Measurements from ENCODE around the gene PEPD.
A peak's percentile ranks its signal among the peaks of the same experiment; 100 is the strongest.
"Not testable (repeated sequence)": the region's sequence is repeated elsewhere in the genome, so short reads cannot be mapped to it uniquely, and the experiment has no call there.

The PEPD gene

GRCh38 chr19:33521480-33522370 lies at the start of gene PEPD:
Gene PEPD, minus strand, starts transcription at chr19:33521791. Its CDS starts 31 bp downstream, at chr19:33521760.
- Mint-ChIP-seq H3K36me3 (no peaks in the 10 kb centered on the region), H3K9me3 (no peaks in the 10 kb centered on the region), H3K27ac (peak within 1 kb of the TSS; percentile 39), H3K4me1 (peaks cover 22% of the 10 kb centered on the region), H3K27me3 (no peaks in the 10 kb centered on the region), H3K4me3 (peak within 1 kb of the TSS; percentile 85)
- peak; percentile 66 to 68 for DNase-seq (ENCODE audit: low spot score in 2 of 2)
- peak; percentile 92 for ATAC-seq (ENCODE audit: low read depth)

- Mint-ChIP-seq H3K4me3 (no peak overlapping the region), H3K27me3 (peaks cover 3% of the 10 kb centered on the region), H3K4me1 (no peaks in the 10 kb centered on the region), H3K36me3 (no peaks in the 10 kb centered on the region), H3K9me3 (peaks cover 7% of the 10 kb centered on the region), H3K27ac (no peak overlapping the region)
- DNase-seq (ENCODE audit: low spot score in 2 of 2): no peak
- no peak for ATAC-seq (ENCODE audit: low read depth)
Measured at GRCh38 chr19:33569821-33570220, 48.2 kb upstream of the PEPD start.

GRCh38 chr19:33568706-33569105 lies 47.1 kb upstream of the PEPD start:
- Mint-ChIP-seq H3K27ac (no peak overlapping the region), H3K4me1 (no peaks in the 10 kb centered on the region), H3K36me3 (no peaks in the 10 kb centered on the region), H3K4me3 (no peak overlapping the region), H3K9me3 (peaks cover 2% of the 10 kb centered on the region), H3K27me3 (peaks cover 6% of the 10 kb centered on the region)
- DNase-seq (ENCODE audit: low spot score in 2 of 2) (no peak), ATAC-seq (ENCODE audit: low read depth) (no peak)

- DNase-seq (ENCODE audit: low spot score in 2 of 2) (no peak), ATAC-seq (ENCODE audit: low read depth) (no peak)
- peaks cover 6% of the 10 kb centered on the region for H3K27me3 Mint-ChIP-seq
- H3K4me3 Mint-ChIP-seq: no peak overlapping the region
- no peaks in the 10 kb centered on the region for H3K4me1 Mint-ChIP-seq
- H3K9me3 Mint-ChIP-seq: no peaks in the 10 kb centered on the region
- no peak overlapping the region for H3K27ac Mint-ChIP-seq
- H3K36me3 Mint-ChIP-seq: no peaks in the 10 kb centered on the region
Measured at GRCh38 chr19:33564836-33565338, 43.3 kb upstream of the PEPD start.

- Mint-ChIP-seq H3K27me3 (peaks cover 5% of the 10 kb centered on the region), H3K4me3 (no peak overlapping the region)
- no peak for ATAC-seq (ENCODE audit: low read depth)
Measured at GRCh38 chr19:33562636-33563035, 41.0 kb upstream of the PEPD start.

GRCh38 chr19:33561666-33562065 lies 40.1 kb upstream of the PEPD start:
- not testable (repeated sequence) for DNase-seq (ENCODE audit: low spot score in 2 of 2); H3K4me1 Mint-ChIP-seq; H3K36me3 Mint-ChIP-seq; ATAC-seq (ENCODE audit: low read depth); H3K4me3 Mint-ChIP-seq; H3K9me3 Mint-ChIP-seq; H3K27me3 Mint-ChIP-seq; H3K27ac Mint-ChIP-seq

More at GRCh38 chr19:33562636-33563035, 41.0 kb upstream of the PEPD start:
- DNase-seq (ENCODE audit: low spot score in 2 of 2): no peak
- no peaks in the 10 kb centered on the region for H3K4me1 Mint-ChIP-seq
- no peaks in the 10 kb centered on the region for H3K36me3 Mint-ChIP-seq
- H3K27ac Mint-ChIP-seq: no peak overlapping the region
- H3K9me3 Mint-ChIP-seq: no peaks in the 10 kb centered on the region

- no peak for ATAC-seq (ENCODE audit: low read depth)
- Mint-ChIP-seq H3K9me3 (no peaks in the 10 kb centered on the region), H3K4me3 (no peak overlapping the region), H3K27me3 (peaks cover 5% of the 10 kb centered on the region), H3K27ac (no peak overlapping the region), H3K4me1 (no peaks in the 10 kb centered on the region), H3K36me3 (no peaks in the 10 kb centered on the region)
- no peak for DNase-seq (ENCODE audit: low spot score in 2 of 2)
Measured at GRCh38 chr19:33561261-33561660, 39.7 kb upstream of the PEPD start.

- no peaks in the 10 kb centered on the region for H3K36me3 Mint-ChIP-seq
- H3K27ac Mint-ChIP-seq: no peak overlapping the region
- no peaks in the 10 kb centered on the region for H3K9me3 Mint-ChIP-seq
- peaks cover 5% of the 10 kb centered on the region for H3K27me3 Mint-ChIP-seq
- no peak overlapping the region for H3K4me3 Mint-ChIP-seq
- DNase-seq (ENCODE audit: low spot score in 2 of 2) (no peak), ATAC-seq (ENCODE audit: low read depth) (no peak)
- H3K4me1 Mint-ChIP-seq: no peaks in the 10 kb centered on the region
Measured at GRCh38 chr19:33559996-33560395, 38.4 kb upstream of the PEPD start.

- no peak for ATAC-seq (ENCODE audit: low read depth)
- no peaks in the 10 kb centered on the region for H3K4me1 Mint-ChIP-seq
- no peak overlapping the region for H3K4me3 Mint-ChIP-seq
- H3K27ac Mint-ChIP-seq: no peak overlapping the region
- no peak for DNase-seq (ENCODE audit: low spot score in 2 of 2)
- no peaks in the 10 kb centered on the region for H3K36me3 Mint-ChIP-seq
- no peaks in the 10 kb centered on the region for H3K9me3 Mint-ChIP-seq
- H3K27me3 Mint-ChIP-seq: peaks cover 8% of the 10 kb centered on the region
Measured at GRCh38 chr19:33558856-33559255, 37.3 kb upstream of the PEPD start.

- no peaks in the 10 kb centered on the region for H3K9me3 Mint-ChIP-seq
- no peak for ATAC-seq (ENCODE audit: low read depth)
- DNase-seq (ENCODE audit: low spot score in 2 of 2): no peak
- H3K27ac Mint-ChIP-seq: no peak overlapping the region
- no peaks in the 10 kb centered on the region for H3K36me3 Mint-ChIP-seq
- H3K4me1 Mint-ChIP-seq: no peaks in the 10 kb centered on the region
- no peak overlapping the region for H3K4me3 Mint-ChIP-seq
- H3K27me3 Mint-ChIP-seq: peaks cover 8% of the 10 kb centered on the region
Measured at GRCh38 chr19:33558151-33558550, 36.6 kb upstream of the PEPD start.

GRCh38 chr19:33557720-33558119 lies 36.1 kb upstream of the PEPD start:
- no peak overlapping the region for H3K27ac Mint-ChIP-seq
- H3K36me3 Mint-ChIP-seq: no peaks in the 10 kb centered on the region
- ATAC-seq (ENCODE audit: low read depth): no peak
- no peaks in the 10 kb centered on the region for H3K9me3 Mint-ChIP-seq
- no peaks in the 10 kb centered on the region for H3K4me1 Mint-ChIP-seq
- H3K4me3 Mint-ChIP-seq: no peak overlapping the region
- DNase-seq (ENCODE audit: low spot score in 2 of 2): no peak
- peaks cover 8% of the 10 kb centered on the region for H3K27me3 Mint-ChIP-seq

- DNase-seq (ENCODE audit: low spot score in 2 of 2): no peak
- Mint-ChIP-seq H3K9me3 (peaks cover 2% of the 10 kb centered on the region), H3K27ac (no peak overlapping the region), H3K4me1 (no peaks in the 10 kb centered on the region), H3K27me3 (peaks cover 8% of the 10 kb centered on the region), H3K4me3 (no peak overlapping the region), H3K36me3 (no peaks in the 10 kb centered on the region)
- ATAC-seq (ENCODE audit: low read depth): no peak
Measured at GRCh38 chr19:33557196-33557595, 35.6 kb upstream of the PEPD start.

- H3K27me3 Mint-ChIP-seq: peaks cover 8% of the 10 kb centered on the region
- H3K27ac Mint-ChIP-seq: no peak overlapping the region
- H3K36me3 Mint-ChIP-seq: no peaks in the 10 kb centered on the region
- ATAC-seq (ENCODE audit: low read depth) (no peak), DNase-seq (ENCODE audit: low spot score in 2 of 2) (no peak)
- H3K4me3 Mint-ChIP-seq: no peak overlapping the region
- H3K4me1 Mint-ChIP-seq: no peaks in the 10 kb centered on the region
- H3K9me3 Mint-ChIP-seq: peaks cover 2% of the 10 kb centered on the region
Measured at GRCh38 chr19:33556261-33556660, 34.7 kb upstream of the PEPD start.

GRCh38 chr19:33555726-33556125 lies 34.1 kb upstream of the PEPD start:
- not testable (repeated sequence) for H3K9me3 Mint-ChIP-seq; H3K36me3 Mint-ChIP-seq; H3K4me3 Mint-ChIP-seq; H3K27me3 Mint-ChIP-seq; H3K4me1 Mint-ChIP-seq; ATAC-seq (ENCODE audit: low read depth); H3K27ac Mint-ChIP-seq; DNase-seq (ENCODE audit: low spot score in 2 of 2)

GRCh38 chr19:33554821-33555220 lies 33.2 kb upstream of the PEPD start:
- Mint-ChIP-seq H3K27me3 (peaks cover 8% of the 10 kb centered on the region), H3K4me1 (no peaks in the 10 kb centered on the region), H3K36me3 (no peaks in the 10 kb centered on the region), H3K9me3 (peaks cover 2% of the 10 kb centered on the region), H3K4me3 (no peak overlapping the region), H3K27ac (no peak overlapping the region)
- no peak for ATAC-seq (ENCODE audit: low read depth)
- DNase-seq (ENCODE audit: low spot score in 2 of 2): no peak

Data from memory B cell (primary cell).